KBM-7 (cell line): ENCODE results near the gene HTT.

Experiments used
- DNase-seq: peaks from one replicate; pipeline ENCODE4 v3.0.0-alpha.2; 2015
- in situ Hi-C: fragments of 300-500 bp; cut with MboI; formaldehyde crosslinking; loops from 2 replicates; pipeline ENCODE4 v1.14.3; 2020; ENCODE audit warnings: low sequenced_read_pairs, low pct_unique_long_range_greater_than_20kb, mixed read lengths

The HTT gene

GRCh38 chr4:3266076-3266475 lies 191.6 kb downstream of the HTT start:
- no peak for DNase-seq
- in situ Hi-C loops = no loop called here

GRCh38 chr4:3267576-3268394 lies 193.3 kb downstream of the HTT start:
- in situ Hi-C loops = no loop called here
- no peak for DNase-seq

GRCh38 chr4:3268395-3269104 lies 194.1 kb downstream of the HTT start:
- DNase-seq = no peak
- in situ Hi-C loops = no loop called here

GRCh38 chr4:3269105-3269927 lies 194.8 kb downstream of the HTT start:
- in situ Hi-C loops = no loop called here
- DNase-seq = no peak

- no peak for DNase-seq
- in situ Hi-C loops = no loop called here
Measured at GRCh38 chr4:3269991-3270611, 195.6 kb downstream of the HTT start.

GRCh38 chr4:3271131-3271530 lies 196.7 kb downstream of the HTT start:
- no peak for DNase-seq
- in situ Hi-C loops = no loop called here

- DNase-seq = no peak
- in situ Hi-C loops = no loop called here
Measured at GRCh38 chr4:3276986-3277385, 202.5 kb downstream of the HTT start.

- in situ Hi-C loops = no loop called here
- no peak for DNase-seq
Measured at GRCh38 chr4:3280466-3280865, 206.0 kb downstream of the HTT start.

- no peak for DNase-seq
- in situ Hi-C loops = no loop called here
Measured at GRCh38 chr4:3283483-3283882, 209.0 kb downstream of the HTT start.

GRCh38 chr4:3283916-3284315 lies 209.4 kb downstream of the HTT start:
- no peak for DNase-seq
- in situ Hi-C loops = no loop called here

- in situ Hi-C loops = no loop called here
- DNase-seq = no peak
Measured at GRCh38 chr4:3284734-3285557, 210.5 kb downstream of the HTT start.

GRCh38 chr4:3285558-3286334 lies 211.3 kb downstream of the HTT start:
- DNase-seq = no peak
- in situ Hi-C loops = no loop called here

- in situ Hi-C loops = no loop called here
- peak; percentile 47 for DNase-seq
Measured at GRCh38 chr4:3286335-3287175, 212.1 kb downstream of the HTT start.

GRCh38 chr4:3287271-3287971 lies 212.9 kb downstream of the HTT start:
- DNase-seq = no peak
- in situ Hi-C loops = no loop called here

- in situ Hi-C loops = no loop called here
- no peak for DNase-seq
Measured at GRCh38 chr4:3287972-3288570, 213.6 kb downstream of the HTT start.

- DNase-seq = no peak
- in situ Hi-C loops = no loop called here
Measured at GRCh38 chr4:3288571-3289094, 214.2 kb downstream of the HTT start.
